H1 (cell line): ENCODE measurements around the gene ADORA1. TPM values are rescaled to one million over a fixed set of nuclear protein-coding genes. Genes with fewer than 3 reads are reported as not detected.

ENCODE experiments used
- CTCF ChIA-PET: fragments of 300-600 bp; sonication (Branson Sonifier 250); formaldehyde crosslinking; loops from one replicate; lab custom pipeline; 2021; ENCODE audit not compliant: partially characterized antibody; lab: Charles Lee
- POLR2A ChIA-PET: fragments of 300-600 bp; sonication (Branson Sonifier 250); formaldehyde crosslinking; loops from one replicate; lab custom pipeline; 2021; ENCODE audit warnings: inconsistent platforms; ENCODE audit not compliant: partially characterized antibody; lab: Charles Lee
- DNase-seq, 2 experiments: peaks; one replicate each; pipeline versions ENCODE4 v3.0.0 to v3.0.0-alpha.2; 2010 to 2022; ENCODE audit warnings: low spot score in 2 of 2, low read depth in 1 of 2, mixed read lengths in 1 of 2
- FAIRE-seq: peaks from 2 replicates; lab custom pipeline; 2011; peaks lifted over from hg19 to GRCh38; lab: Jason Lieb, UNC
- H2AFZ ChIP-seq: 2 replicates; pipeline ENCODE4 v1.8.1; 2012; ENCODE audit warnings: low read length, inconsistent platforms
- H2AK5ac ChIP-seq: 2 replicates; pipeline ENCODE4 v1.6.1; 2013; ENCODE audit warnings: low read depth, low read length
- H2BK120ac ChIP-seq: replicated peaks from 2 replicates; pipeline ENCODE3; 2013; ENCODE audit warnings: low read depth, low read length, inconsistent platforms
- H2BK12ac ChIP-seq: 2 replicates; pipeline ENCODE4 v1.6.1; 2013; ENCODE audit warnings: low read depth, low read length
- H2BK15ac ChIP-seq: 2 replicates; pipeline ENCODE4 v1.6.1; 2013; ENCODE audit warnings: low read length
- H2BK20ac ChIP-seq: 2 replicates; pipeline ENCODE4 v1.6.1; 2013; ENCODE audit warnings: low read length
- H2BK5ac ChIP-seq: 2 replicates; pipeline ENCODE4 v1.6.1; 2013; ENCODE audit warnings: low read depth, low read length
- H3K14ac ChIP-seq: 2 replicates; pipeline ENCODE4 v1.6.1; 2013; ENCODE audit warnings: inconsistent platforms; ENCODE audit not compliant: insufficient read length
- H3K18ac ChIP-seq: 2 replicates; pipeline ENCODE4 v1.6.1; 2013; ENCODE audit warnings: low read length; ENCODE audit errors: extremely low read depth
- H3K23ac ChIP-seq: 2 replicates; pipeline ENCODE4 v1.6.1; 2013; ENCODE audit warnings: inconsistent platforms; ENCODE audit not compliant: insufficient read length
- H3K23me2 ChIP-seq: 2 replicates; pipeline ENCODE4 v1.6.1; 2013; ENCODE audit warnings: low read depth, low read length
- H3K27ac ChIP-seq: 2 replicates; pipeline ENCODE4 v1.6.1; 2011; ENCODE audit warnings: low read depth, low read length, inconsistent platforms
- H3K27me3 ChIP-seq, 4 experiments: replicated peaks in 1 of 4; 1 replicate in 1 of 4; 2 replicates in 3 of 4; pipeline versions ENCODE4 v1.6.1 to v1.8.1; 2011 to 2013; ENCODE audit warnings: low read length in 3 of 4, mild to moderate bottlenecking in 3 of 4, inconsistent platforms in 2 of 4, mixed read lengths in 2 of 4, moderate library complexity in 1 of 4; ENCODE audit not compliant: control insufficient read depth in 3 of 4, insufficient read depth in 3 of 4; ENCODE audit errors: extremely low read depth in 1 of 4
- H3K36me3 ChIP-seq, 4 experiments: 2 replicates each; pipeline versions ENCODE4 v1.6.1 to v1.8.1; 2011 to 2013; ENCODE audit warnings: mild to moderate bottlenecking in 4 of 4, low read length in 3 of 4, moderate library complexity in 2 of 4, control low read depth in 1 of 4, inconsistent platforms in 1 of 4; ENCODE audit not compliant: insufficient read depth in 4 of 4, control insufficient read depth in 2 of 4
- H3K4ac ChIP-seq: replicated peaks from 2 replicates; pipeline ENCODE3; 2013; ENCODE audit warnings: low read length, low read depth, mixed read lengths, inconsistent platforms; ENCODE audit not compliant: insufficient read length
- H3K4me1 ChIP-seq, 4 experiments: replicated peaks in 1 of 4; 1 replicate in 1 of 4; 2 replicates in 3 of 4; pipeline versions ENCODE4 v1.6.1 to v1.8.1; 2011 to 2013; ENCODE audit warnings: low read length in 3 of 4, inconsistent platforms in 2 of 4, mixed read lengths in 1 of 4; ENCODE audit not compliant: insufficient read depth in 4 of 4, control insufficient read depth in 3 of 4
- H3K4me2 ChIP-seq, 2 experiments: 2 replicates each; pipeline versions ENCODE4 v1.6.1 to v1.8.1; 2011 to 2013; ENCODE audit warnings: low read depth in 2 of 2, low read length in 2 of 2, control low read depth in 1 of 2, inconsistent platforms in 1 of 2, mild to moderate bottlenecking in 1 of 2; ENCODE audit not compliant: insufficient read depth in 1 of 2
- H3K4me3 ChIP-seq, 4 experiments: fragments of 200-600, 300-600 bp in 1 of 4; sonication (generic), shearing (Covaris generic), sonication (Bioruptor Twin) in 1 of 4; 2 replicates each; pipeline versions ENCODE4 v1.5.1 to v1.8.1; 2011 to 2016; ENCODE audit warnings: low read length in 4 of 4, low read depth in 3 of 4, control low read depth in 2 of 4, inconsistent platforms in 2 of 4, mild to moderate bottlenecking in 2 of 4, mixed read lengths in 1 of 4, moderate library complexity in 1 of 4; ENCODE audit not compliant: insufficient read depth in 2 of 4; ENCODE audit errors: extremely low read depth in 1 of 4
- H3K56ac ChIP-seq: replicated peaks from 2 replicates; pipeline ENCODE3; 2013; ENCODE audit warnings: low read depth, mild to moderate bottlenecking, mixed read lengths, low read length, inconsistent platforms; ENCODE audit not compliant: insufficient read length
- H3K79me1 ChIP-seq: 2 replicates; pipeline ENCODE4 v1.6.1; 2013; ENCODE audit warnings: low read depth, low read length, control low read depth
- H3K79me2 ChIP-seq, 2 experiments: 2 replicates each; pipeline versions ENCODE4 v1.6.1 to v1.8.1; 2012 to 2013; ENCODE audit warnings: low read length in 2 of 2, mild to moderate bottlenecking in 2 of 2, inconsistent platforms in 1 of 2; ENCODE audit not compliant: insufficient read depth in 2 of 2, control insufficient read depth in 1 of 2
- H3K9ac ChIP-seq, 4 experiments: replicated peaks in 1 of 4; 1 replicate in 1 of 4; 2 replicates in 3 of 4; pipeline versions ENCODE4 v1.6.1 to v1.8.1; 2011 to 2013; ENCODE audit warnings: low read depth in 3 of 4, low read length in 3 of 4, control low read depth in 2 of 4, mild to moderate bottlenecking in 2 of 4, moderate library complexity in 2 of 4, inconsistent platforms in 1 of 4; ENCODE audit errors: extremely low read depth in 1 of 4
- H3K9me3 ChIP-seq, 2 experiments: 2 replicates each; pipeline versions ENCODE4 v1.6.1 to v1.8.1; 2012 to 2013; ENCODE audit warnings: mild to moderate bottlenecking in 2 of 2, moderate library complexity in 2 of 2, control low read depth in 1 of 2, inconsistent platforms in 1 of 2, low read depth in 1 of 2, low read length in 1 of 2, mixed read lengths in 1 of 2; ENCODE audit not compliant: insufficient read depth in 2 of 2
- H4K20me1 ChIP-seq, 2 experiments: replicated peaks in 1 of 2; 2 replicates each; pipeline versions ENCODE3 to v1.8.1; 2011 to 2013; ENCODE audit warnings: inconsistent platforms in 2 of 2, low read length in 2 of 2, mild to moderate bottlenecking in 1 of 2; ENCODE audit not compliant: insufficient read depth in 2 of 2, control insufficient read depth in 1 of 2
- H4K5ac ChIP-seq: 2 replicates; pipeline ENCODE4 v1.6.1; 2013; ENCODE audit warnings: low read length, low read depth, mixed read lengths, inconsistent platforms; ENCODE audit not compliant: insufficient read length
- H4K8ac ChIP-seq: 2 replicates; pipeline ENCODE4 v1.8.0; 2013; ENCODE audit warnings: mild to moderate bottlenecking, moderate library complexity, low read length, inconsistent platforms; ENCODE audit not compliant: insufficient read depth; ENCODE audit errors: extremely low read depth
- H4K91ac ChIP-seq: replicated peaks from 2 replicates; pipeline ENCODE3; 2013; ENCODE audit warnings: low read length, mixed read lengths, inconsistent platforms; ENCODE audit not compliant: insufficient read length
- EP300 ChIP-seq, 2 experiments: IDR thresholded peaks; 1 replicate in 1 of 2; 2 replicates in 1 of 2; pipeline ENCODE4 v1.6.1; 2011 to 2012; ENCODE audit warnings: low read depth in 2 of 2, low read length in 2 of 2, mild to moderate bottlenecking in 2 of 2, borderline replicate concordance in 1 of 2, inconsistent platforms in 1 of 2, moderate library complexity in 1 of 2
- RAD21 ChIP-seq, 2 experiments: IDR thresholded peaks in 1 of 2; conservative IDR thresholded peaks in 1 of 2; 2 replicates each; pipeline ENCODE4 v1.6.1; 2011; ENCODE audit warnings: low read depth in 2 of 2, low read length in 2 of 2, improper control_type of control experiment in 1 of 2, inconsistent platforms in 1 of 2, mild to moderate bottlenecking in 1 of 2, moderate library complexity in 1 of 2
- WGBS, 2 experiments: shearing (Covaris generic) in 1 of 2; methylation state at CpG; one replicate each; pipeline versions ENCODE4 v1.1.6 to v1.1.7; 2013 to 2015; ENCODE audit warnings: low lambda C conversion rate in 2 of 2, mixed read lengths in 2 of 2, inconsistent platforms in 1 of 2, low coverage in 1 of 2, missing lambda C conversion rate in 1 of 2; ENCODE audit not compliant: insufficient replicate concordance in 2 of 2, insufficient coverage in 1 of 2, insufficient read length in 1 of 2; ENCODE audit errors: extremely low coverage in 1 of 2, missing lambda C conversion rate in 1 of 2; 5-methylcytosine and 5-hydroxymethylcytosine counted together
- polyA plus RNA-seq, 7 experiments: library from polyadenylated mRNA; depleted of rRNA in 3 of 7; stranded (reverse) in 5 of 7; unstranded in 2 of 7; fragments of >200 nt in 5 of 7; fragments of 200-250 nt in 2 of 7; gene quantifications; 1 replicate in 5 of 7; 2 replicates in 1 of 7; 4 replicates in 1 of 7; pipeline versions ENCODE4 v1.2.1 to v1.2.3, GENCODE V29; 2011 to 2013; ENCODE audit warnings: missing spikeins in 2 of 7, mixed read lengths in 2 of 7
- total RNA-seq: library from RNA; stranded (reverse); fragmentation: NEBNext Ultra II Directional; extraction: Animal tissue kit (Norgen Biotek cat#: 25700); gene quantifications from 2 replicates; pipeline ENCODE4 v1.2.1, GENCODE V29; 2021

ADORA1 gene
- total and polyA plus RNA-seq, 2 of the 8 experiments (the other 6 are each of a cell fraction or from before 2014, with no cell fraction given): 3.3 to 6.7 TPM

DNA sequence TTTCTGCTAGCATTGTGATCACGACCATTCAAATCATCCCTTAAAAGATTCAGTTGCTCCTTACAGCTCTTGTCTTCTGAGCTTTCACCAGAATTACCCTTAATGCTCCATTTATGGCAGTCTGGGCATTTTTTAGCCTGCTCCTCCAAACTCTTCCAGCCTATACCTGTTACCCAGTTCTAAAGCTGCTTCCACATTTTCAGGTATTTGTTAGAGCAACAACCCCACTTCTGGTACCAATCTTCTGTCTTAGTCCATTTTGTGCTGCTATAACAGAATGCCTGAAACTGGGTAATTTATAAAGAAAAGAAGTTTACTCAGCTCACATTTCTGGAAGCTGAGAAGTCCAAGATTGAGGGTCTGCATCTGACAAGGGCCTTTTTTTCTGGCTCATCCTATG lies 30.9 kb downstream of the ADORA1 start:
- WGBS, 2 experiments: 84% methylated on average over 1 of the region's 1 CpG; no CpG with 5 or more reads in 1 of the 2 experiments

More for the DNA sequence above, 30.9 kb downstream of the ADORA1 start:
- Histone ChIP-seq H3K4me1 (peaks cover 4 to 11% (median 8%) of the 10 kb centered on the region in 4 experiments), H3K9me3 (no peaks in the 10 kb centered on the region; a peak in 1 of 4 replicates), H3K27me3 (no peaks in the 10 kb centered on the region; a peak in 1 of 7 replicates), H2AFZ (no peak overlapping the region), H3K27ac (no peak overlapping the region), H4K8ac (no peak overlapping the region), H3K9ac (no peak overlapping the region), H3K79me1 (no peaks in the 10 kb centered on the region), H3K23me2 (no peaks in the 10 kb centered on the region), H2BK15ac (no peak overlapping the region), H4K5ac (no peak overlapping the region), H3K4me2 (no peak overlapping the region), H2AK5ac (no peak overlapping the region), H3K56ac (no peak overlapping the region), H3K14ac (no peak overlapping the region), H2BK120ac (no peak overlapping the region), H3K23ac (no peak overlapping the region), H3K4me3 (no peak overlapping the region), H3K79me2 (no peaks in the 10 kb centered on the region), H2BK20ac (no peak overlapping the region), H4K91ac (no peak overlapping the region), H4K20me1 (no peaks in the 10 kb centered on the region), H3K36me3 (no peaks in the 10 kb centered on the region), H2BK5ac (no peak overlapping the region), H3K18ac (no peak overlapping the region), H2BK12ac (no peak overlapping the region), H3K4ac (no peak overlapping the region)
- DNase-seq (no peak), FAIRE-seq (no peak)
- ChIA-PET CTCF (interaction anchor here (1.0 to 16.8 kb wide), 9 partner anchors 10 to 112 kb away, joined by 3 to 511 read pairs (median 4); partner anchors contain the start of gene ADORA1), POLR2A (no interaction called here)
- no peak for TF ChIP-seq RAD21 (IDR thresholded peaks at IDR 0.05 in 1 of 2, conservative IDR thresholded peaks at IDR 0.05 in 1 of 2; ENCODE audit: low read depth in 2 of 2, low read length in 2 of 2)
- TF ChIP-seq EP300 (IDR thresholded peaks at IDR 0.05; ENCODE audit: borderline replicate concordance in 1 of 2, low read depth in 2 of 2, low read length in 2 of 2): no peak
- TF ChIP-seq, all 59 proteins: peak for 0
